Ishikawa (cell line): ENCODE results near the gene PLA2G2A.

Source experiments
- CEBPB ChIP-seq: IDR thresholded peaks from 2 replicates; pipeline ENCODE4 v1.6.1; 2012
- EGR1 ChIP-seq: IDR thresholded peaks from 2 replicates; pipeline ENCODE4 v1.6.1; 2012
- EP300 ChIP-seq: IDR thresholded peaks from 2 replicates; pipeline ENCODE4 v1.6.1; 2012; ENCODE audit warnings: borderline replicate concordance
- MAX ChIP-seq: IDR thresholded peaks from 2 replicates; pipeline ENCODE4 v1.6.1; 2012
- NFIC ChIP-seq: IDR thresholded peaks from 2 replicates; pipeline ENCODE4 v1.6.1; 2012
- YY1 ChIP-seq: IDR thresholded peaks from 2 replicates; pipeline ENCODE4 v1.6.1; 2012; ENCODE audit warnings: low read depth
- ZBTB7A ChIP-seq: IDR thresholded peaks from 2 replicates; pipeline ENCODE4 v1.6.1; 2012; ENCODE audit warnings: low read depth
- TF ChIP-seq, protein P1 (sequence below): IDR thresholded peaks from 2 replicates; pipeline ENCODE4 v1.6.1; 2012; ENCODE audit warnings: low read depth, mild to moderate bottlenecking

- TF ChIP-seq, protein P1, sequence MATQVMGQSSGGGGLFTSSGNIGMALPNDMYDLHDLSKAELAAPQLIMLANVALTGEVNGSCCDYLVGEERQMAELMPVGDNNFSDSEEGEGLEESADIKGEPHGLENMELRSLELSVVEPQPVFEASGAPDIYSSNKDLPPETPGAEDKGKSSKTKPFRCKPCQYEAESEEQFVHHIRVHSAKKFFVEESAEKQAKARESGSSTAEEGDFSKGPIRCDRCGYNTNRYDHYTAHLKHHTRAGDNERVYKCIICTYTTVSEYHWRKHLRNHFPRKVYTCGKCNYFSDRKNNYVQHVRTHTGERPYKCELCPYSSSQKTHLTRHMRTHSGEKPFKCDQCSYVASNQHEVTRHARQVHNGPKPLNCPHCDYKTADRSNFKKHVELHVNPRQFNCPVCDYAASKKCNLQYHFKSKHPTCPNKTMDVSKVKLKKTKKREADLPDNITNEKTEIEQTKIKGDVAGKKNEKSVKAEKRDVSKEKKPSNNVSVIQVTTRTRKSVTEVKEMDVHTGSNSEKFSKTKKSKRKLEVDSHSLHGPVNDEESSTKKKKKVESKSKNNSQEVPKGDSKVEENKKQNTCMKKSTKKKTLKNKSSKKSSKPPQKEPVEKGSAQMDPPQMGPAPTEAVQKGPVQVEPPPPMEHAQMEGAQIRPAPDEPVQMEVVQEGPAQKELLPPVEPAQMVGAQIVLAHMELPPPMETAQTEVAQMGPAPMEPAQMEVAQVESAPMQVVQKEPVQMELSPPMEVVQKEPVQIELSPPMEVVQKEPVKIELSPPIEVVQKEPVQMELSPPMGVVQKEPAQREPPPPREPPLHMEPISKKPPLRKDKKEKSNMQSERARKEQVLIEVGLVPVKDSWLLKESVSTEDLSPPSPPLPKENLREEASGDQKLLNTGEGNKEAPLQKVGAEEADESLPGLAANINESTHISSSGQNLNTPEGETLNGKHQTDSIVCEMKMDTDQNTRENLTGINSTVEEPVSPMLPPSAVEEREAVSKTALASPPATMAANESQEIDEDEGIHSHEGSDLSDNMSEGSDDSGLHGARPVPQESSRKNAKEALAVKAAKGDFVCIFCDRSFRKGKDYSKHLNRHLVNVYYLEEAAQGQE = no peak
- TF ChIP-seq NFIC (no peak), EGR1 (no peak), ZBTB7A (no peak), EP300 (no peak), CEBPB (no peak), YY1 (no peak), MAX (no peak)
Measured at GRCh38 chr1:19981507-19982312, 2.3 kb upstream of the PLA2G2A start.
